D721Med (cell line): ENCODE results near the gene MIEN1.

Experiments
- DNase-seq: peaks from one replicate; pipeline ENCODE4 v3.0.0; 2011; ENCODE audit warnings: low spot score; ENCODE audit not compliant: insufficient read length
- FAIRE-seq: peaks from 2 replicates; lab custom pipeline; 2011; peaks lifted over from hg19 to GRCh38; lab: Jason Lieb, UNC
- CTCF ChIP-seq: IDR thresholded peaks from 2 replicates; pipeline ENCODE4 v1.5.1; 2012; ENCODE audit warnings: mild to moderate bottlenecking, control low read depth; ENCODE audit not compliant: insufficient read depth; ENCODE audit errors: missing control alignments

Gene MIEN1

GRCh38 chr17:39719563-39720355, 10.6 kb downstream of the MIEN1 start:
- no peak for TF ChIP-seq CTCF
- DNase-seq (no peak), FAIRE-seq (no peak)

GRCh38 chr17:39717660-39718059, 12.7 kb downstream of the MIEN1 start:
- no peak for TF ChIP-seq CTCF
- FAIRE-seq (no peak), DNase-seq (no peak)

- DNase-seq (no peak), FAIRE-seq (no peak)
- TF ChIP-seq CTCF = no peak
Observed at GRCh38 chr17:39716879-39717536, 13.3 kb downstream of the MIEN1 start.

- no peak for TF ChIP-seq CTCF
- no peak for DNase-seq
- no peak for FAIRE-seq
Observed at GRCh38 chr17:39716073-39716818, 14.1 kb downstream of the MIEN1 start.

- no peak for TF ChIP-seq CTCF
- FAIRE-seq (no peak), DNase-seq (no peak)
Observed at GRCh38 chr17:39715375-39716072, 14.8 kb downstream of the MIEN1 start.

- FAIRE-seq (no peak), DNase-seq (no peak)
- no peak for TF ChIP-seq CTCF
Observed at GRCh38 chr17:39714234-39714633, 16.1 kb downstream of the MIEN1 start.
